Caco-2 (cell line): ENCODE data around the gene CHAC1. TPM values are rescaled to one million over a fixed set of nuclear protein-coding genes. Genes with fewer than 3 reads are reported as not detected.
A peak's percentile ranks its signal among the peaks of the same experiment; 100 is the strongest.

Experiments
- BruUV-seq: library from RNA; stranded (reverse); fragments of 400-500 nt; replicated peaks from 2 replicates; lab custom pipeline; 2021; lab: Mats Ljungman, UMichigan
- CTCF ChIA-PET: fragments of 300-600 bp; sonication (Branson Sonifier 250); formaldehyde crosslinking; loops from one replicate; lab custom pipeline; 2022; ENCODE audit warnings: antibody characterized with exemption; lab: Charles Lee
- POLR2A ChIA-PET: fragments of 300-600 bp; sonication (Branson Sonifier 250); formaldehyde crosslinking; loops from one replicate; lab custom pipeline; 2022; ENCODE audit warnings: antibody characterized with exemption; lab: Charles Lee
- DNase-seq, 2 experiments: peaks; one replicate each; pipeline versions ENCODE4 v3.0.0 to v3.0.0-alpha.2; 2020 to 2022
- H3K27me3 ChIP-seq: replicated peaks from 2 replicates; pipeline ENCODE4 v1.6.0; 2011; ENCODE audit warnings: low read length; ENCODE audit not compliant: control insufficient read depth, insufficient read depth
- H3K36me3 ChIP-seq: 2 replicates; pipeline ENCODE4 v1.5.1; 2011; ENCODE audit warnings: low read length; ENCODE audit not compliant: control insufficient read depth, insufficient read depth
- H3K4me1 ChIP-seq: fragments of 250-450 bp; sonication (Bioruptor Pico); 2 replicates; pipeline ENCODE4 v1.5.1; 2020; ENCODE audit warnings: mild to moderate bottlenecking
- H3K4me3 ChIP-seq: 2 replicates; pipeline ENCODE4 v1.5.1; 2011; ENCODE audit warnings: low read depth, mild to moderate bottlenecking, control low read depth, low read length
- H3K9me3 ChIP-seq: fragments of 250-450 bp; sonication (Bioruptor Pico); 2 replicates; pipeline ENCODE4 v1.5.1; 2020; ENCODE audit warnings: mild to moderate bottlenecking, moderate library complexity
- H3K27ac Mint-ChIP-seq: one replicate; pipeline ENCODE4 v1.8.0; 2022; ENCODE audit warnings: mixed read lengths; ENCODE audit not compliant: unreplicated experiment
- H3K27me3 Mint-ChIP-seq: one replicate; pipeline ENCODE4 v1.8.0; 2022; ENCODE audit warnings: mixed read lengths; ENCODE audit not compliant: insufficient read depth, unreplicated experiment
- H3K36me3 Mint-ChIP-seq: one replicate; pipeline ENCODE4 v1.8.0; 2022; ENCODE audit warnings: mild to moderate bottlenecking, mixed read lengths; ENCODE audit not compliant: insufficient read depth, unreplicated experiment
- H3K4me1 Mint-ChIP-seq: one replicate; pipeline ENCODE4 v1.8.0; 2022; ENCODE audit warnings: low read depth, mixed read lengths; ENCODE audit not compliant: unreplicated experiment
- H3K4me3 Mint-ChIP-seq: one replicate; pipeline ENCODE4 v1.8.0; 2022; ENCODE audit warnings: mild to moderate bottlenecking, moderate library complexity, mixed read lengths; ENCODE audit not compliant: unreplicated experiment
- H3K9me3 Mint-ChIP-seq: one replicate; pipeline ENCODE4 v1.8.0; 2022; ENCODE audit warnings: mixed read lengths; ENCODE audit not compliant: unreplicated experiment
- CTCF ChIP-seq, 2 experiments: fragments of 200-600 bp in 1 of 2; IDR thresholded peaks; 1 replicate in 1 of 2; 2 replicates in 1 of 2; pipeline versions ENCODE4 v1.5.1 to v1.8.0; 2011 to 2022; ENCODE audit warnings: antibody characterized with exemption in 1 of 2, control low read depth in 1 of 2, inconsistent platforms in 1 of 2, low read depth in 1 of 2, low read length in 1 of 2, mild to moderate bottlenecking in 1 of 2, moderate library complexity in 1 of 2; ENCODE audit not compliant: insufficient read depth in 1 of 2, severe bottlenecking in 1 of 2, unreplicated experiment in 1 of 2
- intact Hi-C: fragments of 100-400 bp; cut with micrococcal nuclease; formaldehyde crosslinking; loops from one replicate; pipeline ENCODE4 v1.10.0; 2022; ENCODE audit not compliant: unreplicated experiment
- total RNA-seq: library from RNA; stranded (reverse); gene quantifications from 2 replicates; pipeline ENCODE4 v1.2.3, GENCODE V29; 2022

Gene CHAC1
- total RNA-seq, 1 experiment from 2014 or later = 55.8 TPM

- Histone ChIP-seq H3K27me3 (no peaks in the 10 kb centered on the region), H3K4me1 (peaks cover 28% of the 10 kb centered on the region), H3K4me3 (no peak overlapping the region), H3K9me3 (no peaks in the 10 kb centered on the region), H3K36me3 (peaks cover 2% of the 10 kb centered on the region; the same call in 1 of the 2 replicates)
- H3K4me1 Mint-ChIP-seq = peaks cover 12% of the 10 kb centered on the region
- TF ChIP-seq CTCF (IDR thresholded peaks at IDR 0.05; ENCODE audit: insufficient read depth in 1 of 2, low read depth in 1 of 2, low read length in 1 of 2, severe bottlenecking in 1 of 2, unreplicated experiment in 1 of 2) = no peak
- peak in 1 of 2 experiments; percentile 63 for DNase-seq
- H3K27ac Mint-ChIP-seq = peak overlapping the region; percentile 59
- no peaks in the 10 kb centered on the region for H3K9me3 Mint-ChIP-seq
- ChIA-PET CTCF (interaction anchor here (0.6 to 2.3 kb wide), 4 partner anchors 14 to 232 kb away, joined by 3 to 12 read pairs (median 6); partner anchors contain the start of genes DLL4 and VPS18), POLR2A (interaction anchor here (0.6 to 1.4 kb wide), 3 partner anchors 20 to 23 kb away, joined by 3 to 7 read pairs (median 6); partner anchors contain the start of gene DLL4)
- peaks cover 36% of the 10 kb centered on the region for H3K36me3 Mint-ChIP-seq
- no TSS peak for BruUV-seq
- intact Hi-C loops = loop anchor here (5.0 to 10.0 kb wide), 2 partner anchors 34 to 427 kb away; partner anchors contain the start of genes NUSAP1 and OIP5
- no peak overlapping the region for H3K4me3 Mint-ChIP-seq
- no peaks in the 10 kb centered on the region for H3K27me3 Mint-ChIP-seq
Measured at GRCh38 chr15:40908095-40908494, 45.2 kb upstream of the CHAC1 start.

GRCh38 chr15:40909662-40910630 lies 43.3 kb upstream of the CHAC1 start:
- Histone ChIP-seq H3K27me3 (no peaks in the 10 kb centered on the region), H3K4me1 (peaks cover 28% of the 10 kb centered on the region), H3K36me3 (no peaks in the 10 kb centered on the region), H3K4me3 (no peak overlapping the region), H3K9me3 (no peaks in the 10 kb centered on the region)
- no peak for TF ChIP-seq CTCF (IDR thresholded peaks at IDR 0.05; ENCODE audit: insufficient read depth in 1 of 2, low read depth in 1 of 2, low read length in 1 of 2, severe bottlenecking in 1 of 2, unreplicated experiment in 1 of 2)
- H3K27me3 Mint-ChIP-seq = no peaks in the 10 kb centered on the region
- intact Hi-C loops = loop anchor here (5.0 to 10.0 kb wide), 2 partner anchors 32 to 425 kb away; partner anchors contain the start of genes NUSAP1 and OIP5
- DNase-seq = no peak
- H3K4me1 Mint-ChIP-seq = peaks cover 12% of the 10 kb centered on the region
- ChIA-PET POLR2A (interaction anchor here (1.8 kb wide), 1 partner anchor 19 kb away, joined by 6 read pairs; no protein-coding TSS in a partner anchor), CTCF (interaction anchor here (0.6 to 2.3 kb wide), 3 partner anchors 21 to 124 kb away, joined by 3 to 12 read pairs (median 3); no protein-coding TSS in a partner anchor)
- peaks cover 18% of the 10 kb centered on the region for H3K36me3 Mint-ChIP-seq
- no peaks in the 10 kb centered on the region for H3K9me3 Mint-ChIP-seq
- H3K4me3 Mint-ChIP-seq = no peak overlapping the region
- BruUV-seq = no TSS peak
- H3K27ac Mint-ChIP-seq = no peak overlapping the region

- H3K4me3 Mint-ChIP-seq = no peak overlapping the region
- DNase-seq = no peak
- H3K4me3 ChIP-seq = no peak overlapping the region
- intact Hi-C loops = no loop called here
- no peaks in the 10 kb centered on the region for H3K9me3 ChIP-seq
- no peak overlapping the region for H3K27ac Mint-ChIP-seq
- no TSS peak for BruUV-seq
- no peaks in the 10 kb centered on the region for H3K27me3 ChIP-seq
- CTCF ChIA-PET = interaction anchor here (0.6 kb wide), 1 partner anchor 31 kb away, joined by 3 read pairs; no protein-coding TSS in a partner anchor
- no peaks in the 10 kb centered on the region for H3K9me3 Mint-ChIP-seq
- no peak for TF ChIP-seq CTCF (IDR thresholded peaks at IDR 0.05; ENCODE audit: insufficient read depth in 1 of 2, low read depth in 1 of 2, low read length in 1 of 2, severe bottlenecking in 1 of 2, unreplicated experiment in 1 of 2)
- POLR2A ChIA-PET = interaction anchor here (1.8 kb wide), 1 partner anchor 17 kb away, joined by 6 read pairs; no protein-coding TSS in a partner anchor
- H3K36me3 ChIP-seq = no peaks in the 10 kb centered on the region
- peaks cover 10% of the 10 kb centered on the region for H3K36me3 Mint-ChIP-seq
- peaks cover 22% of the 10 kb centered on the region for H3K4me1 ChIP-seq
- H3K27me3 Mint-ChIP-seq = no peaks in the 10 kb centered on the region
- H3K4me1 Mint-ChIP-seq = peaks cover 5% of the 10 kb centered on the region
Measured at GRCh38 chr15:40911141-40911540, 42.1 kb upstream of the CHAC1 start.
